Thyroid gland (tissue), 4 donors: ENCODE results near the gene ECT2L.

Experiments
- CTCF ChIP-seq, 6 experiments: fragments of 200-600 bp in 3 of 6; fragments of 450-650 bp in 3 of 6; sonication (generic) in 3 of 6; IDR thresholded peaks; one replicate each; pipeline ENCODE4 v1.5.1; 2016 to 2019; ENCODE audit warnings: antibody characterized with exemption in 6 of 6, mild to moderate bottlenecking in 2 of 6, inconsistent platforms in 1 of 6, moderate library complexity in 1 of 6
- POLR2A ChIP-seq, 2 donors: fragments of 450-650 bp; IDR thresholded peaks; one replicate each; pipeline ENCODE4 v1.6.1; 2017; ENCODE audit warnings: antibody characterized with exemption in 2 of 2, mild to moderate bottlenecking in 2 of 2, moderate library complexity in 1 of 2

- TF ChIP-seq POLR2A (IDR thresholded peaks at IDR 0.05) (no peak), CTCF (IDR thresholded peaks at IDR 0.05) (no peak)
Measured at GRCh38 chr6:138948546-138949179, 152.8 kb downstream of the ECT2L start.
